Stimulated activated CD4-positive, alpha-beta T cell treated with anti-CD3 and anti-CD28 coated beads, Interleukin-2, amount 100 ng/mL, for 4 hours (primary cell): ENCODE results near the gene MMRN2.
"Not testable (repeated sequence)": the region's sequence is repeated elsewhere in the genome, so short reads cannot be mapped to it uniquely, and the experiment has no call there.

Experiments used
- DNase-seq: peaks from one replicate; pipeline ENCODE4 v3.0.0-alpha.2; 2020; ENCODE audit warnings: low read depth

The MMRN2 gene

GRCh38 chr10:86941991-86942421 lies 15.4 kb downstream of the MMRN2 start:
- no peak for DNase-seq

GRCh38 chr10:86941426-86941825 lies 16.0 kb downstream of the MMRN2 start:
- no peak for DNase-seq

- no peak for DNase-seq
These were observed 16.7 kb downstream of the MMRN2 start for GRCh38 chr10:86940677-86941076.

GRCh38 chr10:86940076-86940475 lies 17.3 kb downstream of the MMRN2 start:
- DNase-seq: not testable (repeated sequence)

GRCh38 chr10:86938260-86938659 lies 19.2 kb downstream of the MMRN2 start:
- DNase-seq: no peak

- no peak for DNase-seq
These were observed 19.8 kb downstream of the MMRN2 start for GRCh38 chr10:86937502-86938154.

- no peak for DNase-seq
These were observed 20.5 kb downstream of the MMRN2 start for GRCh38 chr10:86936661-86937501.

- not testable (repeated sequence) for DNase-seq
These were observed 23.2 kb downstream of the MMRN2 start for GRCh38 chr10:86934162-86934711.

- DNase-seq: no peak
These were observed 24.7 kb downstream of the MMRN2 start for GRCh38 chr10:86932674-86933073.

- DNase-seq: no peak
These were observed 25.5 kb downstream of the MMRN2 start for GRCh38 chr10:86931872-86932271.

- DNase-seq: no peak
These were observed 27.7 kb downstream of the MMRN2 start for GRCh38 chr10:86929468-86930380.

- DNase-seq: no peak
These were observed 34.9 kb downstream of the MMRN2 start for GRCh38 chr10:86922553-86922961.

- no peak for DNase-seq
These were observed 39.4 kb downstream of the MMRN2 start for GRCh38 chr10:86918022-86918471.

GRCh38 chr10:86914734-86915133 lies 42.7 kb downstream of the MMRN2 start:
- no peak for DNase-seq

- DNase-seq: no peak
These were observed 52.0 kb downstream of the MMRN2 start for GRCh38 chr10:86905429-86905828.

- no peak for DNase-seq
These were observed 52.8 kb downstream of the MMRN2 start for GRCh38 chr10:86904600-86904999.

- DNase-seq: no peak
These were observed 56.5 kb downstream of the MMRN2 start for GRCh38 chr10:86900955-86901354.

- peak; percentile 4 for DNase-seq
These were observed 57.6 kb downstream of the MMRN2 start for GRCh38 chr10:86899670-86900276.

GRCh38 chr10:86899132-86899531 lies 58.3 kb downstream of the MMRN2 start:
- DNase-seq: no peak

GRCh38 chr10:86898511-86898910 lies 58.9 kb downstream of the MMRN2 start:
- no peak for DNase-seq

- DNase-seq: no peak
These were observed 67.4 kb downstream of the MMRN2 start for GRCh38 chr10:86889997-86890396.
